Stimulated activated CD4-positive, alpha-beta T cell treated with anti-CD3 and anti-CD28 coated beads, Interleukin-2, amount 100 ng/mL, for 24 hours (primary cell): ENCODE measurements around the gene BOK.
"Not testable (repeated sequence)": the region's sequence is repeated elsewhere in the genome, so short reads cannot be mapped to it uniquely, and the experiment has no call there.

ENCODE experiments used
- DNase-seq, 2 donors: peaks; one replicate each; pipeline ENCODE4 v3.0.0-alpha.2; 2020

Gene BOK

GRCh38 chr2:241558532-241559322, at the start of gene BOK:
BOK (plus strand) TSS chr2:241558745; CDS start chr2:241559484, 739 bp downstream.
- DNase-seq = peak in 1 of 2 donors; percentile 22

GRCh38 chr2:241509155-241509784, 49.3 kb upstream of the BOK start:
- DNase-seq = no peak

- DNase-seq = no peak
These were observed 47.3 kb upstream of the BOK start for GRCh38 chr2:241511091-241511741.

- DNase-seq = no peak
These were observed 44.0 kb upstream of the BOK start for GRCh38 chr2:241514553-241514952.

GRCh38 chr2:241514986-241515737, 43.4 kb upstream of the BOK start:
- no peak for DNase-seq

- DNase-seq = no peak
These were observed 42.0 kb upstream of the BOK start for GRCh38 chr2:241516520-241516965.

- DNase-seq = no peak
These were observed 41.2 kb upstream of the BOK start for GRCh38 chr2:241517297-241517696.

- DNase-seq = no peak
These were observed 38.9 kb upstream of the BOK start for GRCh38 chr2:241519669-241520068.

- DNase-seq = no peak
These were observed 36.1 kb upstream of the BOK start for GRCh38 chr2:241522477-241522876.

- DNase-seq = not testable (repeated sequence)
These were observed 32.4 kb upstream of the BOK start for GRCh38 chr2:241525818-241526780.

GRCh38 chr2:241530571-241530970, 28.0 kb upstream of the BOK start:
- DNase-seq = no peak

- DNase-seq = no peak
These were observed 27.3 kb upstream of the BOK start for GRCh38 chr2:241531161-241531722.

GRCh38 chr2:241532168-241532567, 26.4 kb upstream of the BOK start:
- no peak for DNase-seq

GRCh38 chr2:241532733-241533601, 25.6 kb upstream of the BOK start:
- DNase-seq = no peak

- DNase-seq = no peak
These were observed 24.3 kb upstream of the BOK start for GRCh38 chr2:241534293-241534692.

GRCh38 chr2:241534701-241535375, 23.7 kb upstream of the BOK start:
- DNase-seq = no peak

GRCh38 chr2:241535871-241536655, 22.5 kb upstream of the BOK start:
- DNase-seq = no peak

GRCh38 chr2:241538838-241539615, 19.5 kb upstream of the BOK start:
- DNase-seq = no peak
